DOHH2 (cell line): ENCODE results near the gene OR2AE1.

Experiments used
- H3F3A ChIP-seq: fragments of 200-600 bp; sonication (generic), shearing (Covaris generic); 2 replicates; pipeline ENCODE4 v1.6.0; 2016; ENCODE audit warnings: antibody characterized with exemption, mild to moderate bottlenecking; ENCODE audit not compliant: control insufficient read depth, insufficient read depth
- H3K27ac ChIP-seq: fragments of 200-600 bp; sonication (generic); 2 replicates; pipeline ENCODE4 v1.5.1; 2014; ENCODE audit warnings: low read depth, mild to moderate bottlenecking, low read length, moderate library complexity
- H3K27me3 ChIP-seq: fragments of 200-600 bp; sonication (generic); 2 replicates; pipeline ENCODE4 v1.6.1; 2014; ENCODE audit warnings: mild to moderate bottlenecking, low read length, mixed read lengths; ENCODE audit not compliant: control insufficient read depth
- H3K36me3 ChIP-seq: fragments of 200-600 bp; sonication (generic); 2 replicates; pipeline ENCODE4 v1.6.1; 2014; ENCODE audit warnings: mild to moderate bottlenecking, low read length, moderate library complexity, mixed read lengths; ENCODE audit not compliant: control insufficient read depth
- H3K4me1 ChIP-seq: fragments of 200-600 bp; sonication (generic); 2 replicates; pipeline ENCODE4 v1.6.1; 2014; ENCODE audit warnings: mild to moderate bottlenecking, low read length, mixed read lengths; ENCODE audit not compliant: control insufficient read depth
- H3K4me2 ChIP-seq: fragments of 200-600 bp; sonication (generic); 2 replicates; pipeline ENCODE4 v1.6.0; 2014; ENCODE audit warnings: mild to moderate bottlenecking, low read length, moderate library complexity
- H3K4me3 ChIP-seq: fragments of 200-600 bp; sonication (generic); 2 replicates; pipeline ENCODE4 v1.5.1; 2014; ENCODE audit warnings: mild to moderate bottlenecking, low read length, mixed read lengths
- H3K79me2 ChIP-seq: fragments of 200-600 bp; sonication (generic); 2 replicates; pipeline ENCODE4 v1.6.1; 2014; ENCODE audit warnings: mild to moderate bottlenecking, low read length, mixed read lengths; ENCODE audit not compliant: control insufficient read depth
- H3K9me2 ChIP-seq: fragments of 200-600 bp; sonication (generic); replicated peaks from 2 replicates; pipeline ENCODE4 v1.6.1; 2014; ENCODE audit warnings: mild to moderate bottlenecking, low read length, mixed read lengths; ENCODE audit not compliant: control insufficient read depth
- H3K9me3 ChIP-seq: fragments of 200-600 bp; sonication (generic); 2 replicates; pipeline ENCODE4 v1.6.1; 2014; ENCODE audit warnings: antibody characterized with exemption, low read length, mixed read lengths; ENCODE audit not compliant: control insufficient read depth, insufficient read depth
- H4K20me1 ChIP-seq: fragments of 200-600 bp; sonication (generic); 2 replicates; pipeline ENCODE4 v1.6.0; 2014; ENCODE audit warnings: low read depth, mild to moderate bottlenecking, antibody characterized with exemption, low read length, moderate library complexity; ENCODE audit not compliant: control insufficient read depth, insufficient read depth
- CTCF ChIP-seq: fragments of 200-600 bp; sonication (generic); IDR thresholded peaks from one replicate; pipeline ENCODE4 v1.5.1; 2014; ENCODE audit warnings: antibody characterized with exemption, mild to moderate bottlenecking, low read depth, low read length; ENCODE audit not compliant: poor library complexity, severe bottlenecking
- EZH2phosphoT487 ChIP-seq: fragments of 200-600 bp; sonication (generic); IDR thresholded peaks from 2 replicates; pipeline ENCODE4 v1.6.1; 2017; ENCODE audit warnings: borderline replicate concordance, mild to moderate bottlenecking, antibody characterized with exemption, low read length, moderate library complexity, mixed read lengths

Gene OR2AE1

GRCh38 chr7:99910976-99911375 is 34.1 kb upstream of the OR2AE1 start:
- H3K4me2 ChIP-seq, result no peak overlapping the region
- H3K27me3 ChIP-seq, result no peaks in the 10 kb centered on the region
- no peak overlapping the region for H3K4me3 ChIP-seq
- H3K9me3 ChIP-seq, result no peaks in the 10 kb centered on the region
- H3K4me1 ChIP-seq, result peaks cover 6% of the 10 kb centered on the region
- H4K20me1 ChIP-seq, result peaks cover 12% of the 10 kb centered on the region
- no peak for TF ChIP-seq EZH2phosphoT487
- no peak for TF ChIP-seq CTCF
- peaks cover 13% of the 10 kb centered on the region for H3F3A ChIP-seq
- no peaks in the 10 kb centered on the region for H3K9me2 ChIP-seq
- H3K79me2 ChIP-seq, result peaks cover 64% of the 10 kb centered on the region
- peaks cover 72% of the 10 kb centered on the region for H3K36me3 ChIP-seq
- H3K27ac ChIP-seq, result no peak overlapping the region

- no peaks in the 10 kb centered on the region for H3K4me1 ChIP-seq
- no peaks in the 10 kb centered on the region for H4K20me1 ChIP-seq
- no peaks in the 10 kb centered on the region for H3F3A ChIP-seq
- no peak for TF ChIP-seq EZH2phosphoT487
- TF ChIP-seq CTCF, result no peak
- no peaks in the 10 kb centered on the region for H3K9me2 ChIP-seq
- no peak overlapping the region for H3K27ac ChIP-seq
- no peak overlapping the region for H3K4me3 ChIP-seq
- H3K27me3 ChIP-seq, result no peaks in the 10 kb centered on the region
- H3K9me3 ChIP-seq, result no peaks in the 10 kb centered on the region
- H3K79me2 ChIP-seq, result no peaks in the 10 kb centered on the region
- H3K4me2 ChIP-seq, result no peak overlapping the region
- peaks cover 67% of the 10 kb centered on the region for H3K36me3 ChIP-seq
Observed at GRCh38 chr7:99901581-99901980, 24.7 kb upstream of the OR2AE1 start.

GRCh38 chr7:99899830-99900519 is 23.1 kb upstream of the OR2AE1 start:
- H3K27me3 ChIP-seq, result no peaks in the 10 kb centered on the region
- H3K36me3 ChIP-seq, result peaks cover 54% of the 10 kb centered on the region
- TF ChIP-seq EZH2phosphoT487 (no peak), CTCF (no peak)
- H4K20me1 ChIP-seq, result no peaks in the 10 kb centered on the region
- H3K79me2 ChIP-seq, result no peaks in the 10 kb centered on the region
- H3K27ac ChIP-seq, result no peak overlapping the region
- peaks cover 1% of the 10 kb centered on the region for H3F3A ChIP-seq
- H3K4me2 ChIP-seq, result no peak overlapping the region
- no peaks in the 10 kb centered on the region for H3K4me1 ChIP-seq
- H3K9me2 ChIP-seq, result no peaks in the 10 kb centered on the region
- no peaks in the 10 kb centered on the region for H3K9me3 ChIP-seq
- H3K4me3 ChIP-seq, result no peak overlapping the region
